22Rv1 (cell line): ENCODE measurements around the gene CCDC102B.

Experiments
- ZFX ChIP-seq: fragments of 450-650 bp; IDR thresholded peaks from 2 replicates; pipeline ENCODE4 v1.6.1; 2017; ENCODE audit warnings: antibody characterized with exemption, borderline replicate concordance
- TF ChIP-seq, protein P1 (sequence below): fragments of 450-650 bp; IDR thresholded peaks from 2 replicates; pipeline ENCODE4 v1.5.1; 2017; ENCODE audit warnings: mild to moderate bottlenecking

GRCh38 chr18:68837665-68838451 lies 40.0 kb downstream of the CCDC102B start:
- TF ChIP-seq, protein P1, sequence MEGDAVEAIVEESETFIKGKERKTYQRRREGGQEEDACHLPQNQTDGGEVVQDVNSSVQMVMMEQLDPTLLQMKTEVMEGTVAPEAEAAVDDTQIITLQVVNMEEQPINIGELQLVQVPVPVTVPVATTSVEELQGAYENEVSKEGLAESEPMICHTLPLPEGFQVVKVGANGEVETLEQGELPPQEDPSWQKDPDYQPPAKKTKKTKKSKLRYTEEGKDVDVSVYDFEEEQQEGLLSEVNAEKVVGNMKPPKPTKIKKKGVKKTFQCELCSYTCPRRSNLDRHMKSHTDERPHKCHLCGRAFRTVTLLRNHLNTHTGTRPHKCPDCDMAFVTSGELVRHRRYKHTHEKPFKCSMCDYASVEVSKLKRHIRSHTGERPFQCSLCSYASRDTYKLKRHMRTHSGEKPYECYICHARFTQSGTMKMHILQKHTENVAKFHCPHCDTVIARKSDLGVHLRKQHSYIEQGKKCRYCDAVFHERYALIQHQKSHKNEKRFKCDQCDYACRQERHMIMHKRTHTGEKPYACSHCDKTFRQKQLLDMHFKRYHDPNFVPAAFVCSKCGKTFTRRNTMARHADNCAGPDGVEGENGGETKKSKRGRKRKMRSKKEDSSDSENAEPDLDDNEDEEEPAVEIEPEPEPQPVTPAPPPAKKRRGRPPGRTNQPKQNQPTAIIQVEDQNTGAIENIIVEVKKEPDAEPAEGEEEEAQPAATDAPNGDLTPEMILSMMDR: no peak
- TF ChIP-seq ZFX: no peak
